Panc1 (cell line): ENCODE measurements around the gene SGCA. TPM values are rescaled to one million over a fixed set of nuclear protein-coding genes. Genes with fewer than 3 reads are reported as not detected.

Source experiments
- ATAC-seq: fragments of 200-7000 bp; cut with Tn5 transposase; 2 replicates; pipeline ENCODE4 v1.9.1; 2020; ENCODE audit warnings: mild to moderate bottlenecking, moderate library complexity
- Bru-seq: library from RNA; stranded (reverse); fragments of 400-500 nt; gene quantifications from one replicate; lab custom pipeline; 2021; lab: Mats Ljungman, UMichigan
- BruChase-seq, 2 experiments: library from RNA; stranded (reverse); fragments of 400-500 nt; gene quantifications; one replicate each; lab custom pipeline; 2021; lab: Mats Ljungman, UMichigan
- BruUV-seq: library from RNA; stranded (reverse); fragments of 400-500 nt; replicated peaks from 2 replicates; lab custom pipeline; 2021; lab: Mats Ljungman, UMichigan
- CTCF ChIA-PET: fragments of 300-600 bp; sonication (Branson Sonifier 250); formaldehyde crosslinking; loops from one replicate; lab custom pipeline; 2022; ENCODE audit warnings: antibody characterized with exemption; lab: Charles Lee
- POLR2A ChIA-PET: fragments of 300-600 bp; sonication (Branson Sonifier 250); formaldehyde crosslinking; loops from one replicate; lab custom pipeline; 2022; ENCODE audit warnings: antibody characterized with exemption; lab: Charles Lee
- DNase-seq: peaks from one replicate; pipeline ENCODE4 v3.0.0-alpha.2; 2010; ENCODE audit warnings: low read depth, low spot score
- H3K27ac ChIP-seq: 2 replicates; pipeline ENCODE4 v1.5.1; 2011; ENCODE audit warnings: mild to moderate bottlenecking, low read length, inconsistent platforms
- H3K27me3 ChIP-seq: fragments of 200-500 bp; sonication (Bioruptor generic); 2 replicates; pipeline ENCODE4 v1.6.0; 2014; ENCODE audit warnings: low read length, inconsistent platforms; ENCODE audit not compliant: control insufficient read depth, insufficient read depth
- H3K36me3 ChIP-seq: fragments of 200-500 bp; sonication (Bioruptor generic); 2 replicates; pipeline ENCODE4 v1.5.1; 2014; ENCODE audit warnings: inconsistent platforms, mild to moderate bottlenecking, low read length, moderate library complexity; ENCODE audit not compliant: control insufficient read depth, insufficient read depth
- H3K4me1 ChIP-seq: 2 replicates; pipeline ENCODE4 v1.5.1; 2011; ENCODE audit warnings: inconsistent platforms, mild to moderate bottlenecking, low read length, moderate library complexity; ENCODE audit not compliant: control insufficient read depth, insufficient read depth
- H3K4me3 ChIP-seq, 2 experiments: 2 replicates each; pipeline ENCODE4 v1.5.1; 2011 to 2012; ENCODE audit warnings: low read depth in 2 of 2, low read length in 2 of 2, mild to moderate bottlenecking in 2 of 2, inconsistent platforms in 1 of 2, moderate library complexity in 1 of 2
- H3K9me3 ChIP-seq: fragments of 200-500 bp; sonication (Bioruptor generic); 2 replicates; pipeline ENCODE4 v1.5.1; 2014; ENCODE audit warnings: low read depth, mild to moderate bottlenecking, inconsistent platforms, low read length, moderate library complexity; ENCODE audit not compliant: control insufficient read depth, insufficient read depth
- POLR2AphosphoS5 ChIP-seq: IDR thresholded peaks from 2 replicates; pipeline ENCODE4 v1.6.1; 2012; ENCODE audit warnings: mild to moderate bottlenecking, low read depth, low read length, moderate library complexity
- SIN3A ChIP-seq: IDR thresholded peaks from 2 replicates; pipeline ENCODE4 v1.6.1; 2012; ENCODE audit warnings: low read depth, mild to moderate bottlenecking, low read length, moderate library complexity, borderline replicate concordance; ENCODE audit not compliant: insufficient read depth
- TCF7L2 ChIP-seq: IDR thresholded peaks from 2 replicates; pipeline ENCODE4 v1.6.1; 2011; ENCODE audit warnings: mild to moderate bottlenecking, low read depth, low read length, inconsistent platforms
- in situ Hi-C: cut with HindIII; loops from 2 replicates; pipeline ENCODE4 v1.10.0; 2016; ENCODE audit warnings: low sequenced_read_pairs, low pct_unique_long_range_greater_than_20kb
- intact Hi-C: fragments of 100-400 bp; cut with micrococcal nuclease; formaldehyde crosslinking; loops from one replicate; pipeline ENCODE4 v1.10.0; 2022; ENCODE audit not compliant: unreplicated experiment
- long read RNA-seq: library from polyadenylated mRNA; unstranded; transcript quantifications from one replicate; pipeline ENCODE4 v2.0.0, GENCODE V29; 2021; ENCODE audit not compliant: unreplicated experiment
- polyA plus RNA-seq: library from polyadenylated mRNA; unstranded; fragments of >200 nt; gene quantifications from one replicate; pipeline ENCODE4 v1.2.1, GENCODE V29; 2012; ENCODE audit warnings: missing spikeins; ENCODE audit not compliant: insufficient read length
- total RNA-seq: library from RNA; stranded (reverse); gene quantifications from one replicate; pipeline ENCODE4 v1.2.1, GENCODE V29; 2021; ENCODE audit not compliant: unreplicated experiment
- TF ChIP-seq, protein P1 (sequence below), 2 experiments: IDR thresholded peaks; 2 replicates each; pipeline ENCODE4 v1.6.1; 2011 to 2012; ENCODE audit warnings: low read depth in 2 of 2, control low read depth in 1 of 2, low read length in 1 of 2, mild to moderate bottlenecking in 1 of 2, moderate library complexity in 1 of 2; ENCODE audit not compliant: insufficient read depth in 1 of 2
- TF ChIP-seq, protein P2 (sequence below): fragments of 450-650 bp; IDR thresholded peaks from 2 replicates; pipeline ENCODE4 v1.5.1; 2017; ENCODE audit warnings: mild to moderate bottlenecking

SGCA gene
- total RNA-seq (not detected), Bru-seq, nascent RNA (not detected), BruChase-seq, experiment 1, labeled RNA remaining after a 2-hour chase (not detected), BruChase-seq, experiment 2, labeled RNA remaining after a 6-hour chase (percentile 8 among the genes with signal in this experiment)
- not detected for polyA plus RNA-seq
- long read RNA-seq, partial matches to known transcripts = 0 of 1 reads
- long read RNA-seq, other reads (novel, unspliced or antisense) = 0 of 1 reads

DNA sequence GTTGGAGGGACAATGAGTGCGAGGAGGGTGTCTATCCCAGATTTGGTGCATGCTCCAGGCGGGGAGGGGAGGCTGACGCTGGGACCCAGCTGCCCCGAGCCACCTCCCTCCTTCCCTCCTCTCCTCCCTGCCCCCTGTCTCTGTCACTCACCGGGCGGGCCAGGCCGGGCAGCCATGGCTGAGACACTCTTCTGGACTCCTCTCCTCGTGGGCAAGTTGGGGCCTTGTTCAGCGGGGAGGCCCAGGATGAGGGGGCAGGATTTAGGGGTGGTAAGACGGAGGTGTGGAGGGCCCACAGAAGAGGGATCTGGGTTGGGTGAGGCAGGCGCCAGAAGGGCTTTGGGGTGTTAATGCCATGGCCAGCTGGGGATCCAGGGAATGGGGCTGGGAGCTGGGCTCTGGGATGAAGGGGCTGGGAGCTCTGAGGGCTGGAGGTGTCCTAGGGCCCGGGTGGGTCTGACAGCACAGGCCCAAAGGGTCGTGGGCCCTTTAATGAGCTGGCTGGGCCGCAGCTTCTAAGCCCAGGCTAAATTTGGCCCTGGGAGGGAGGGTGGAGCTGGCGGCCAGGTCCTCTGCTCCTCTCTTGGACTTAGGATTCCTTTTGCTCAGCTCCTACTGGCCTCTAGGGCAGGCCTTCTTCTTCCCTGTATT is at the start of gene SGCA:
SGCA (plus strand) TSS at position 139 of the 651 bp plus-strand sequence; CDS start at position 175, 36 bp downstream.
- H3K27me3 ChIP-seq = no peaks in the 10 kb centered on the region
- intact Hi-C loops = no loop called here
- no peak within 1 kb of the TSS for H3K4me3 ChIP-seq
- no peaks in the 10 kb centered on the region for H3K9me3 ChIP-seq
- H3K27ac ChIP-seq = no peak within 1 kb of the TSS
- no peak for ATAC-seq
- BruUV-seq = no TSS peak
- ChIA-PET POLR2A (no interaction called here), CTCF (interaction anchor here (0.6 to 1.3 kb wide), 2 partner anchors 9 to 15 kb away, joined by 3 to 4 read pairs; partner anchors contain the start of gene PPP1R9B)
- H3K4me1 ChIP-seq = peaks cover 6% of the 10 kb centered on the region; the same call in 1 of the 2 replicates
- in situ Hi-C loops = no loop called here
- DNase-seq = no peak
- H3K36me3 ChIP-seq = no peaks in the 10 kb centered on the region
- TF ChIP-seq SIN3A = no peak
- TF ChIP-seq, protein P1, sequence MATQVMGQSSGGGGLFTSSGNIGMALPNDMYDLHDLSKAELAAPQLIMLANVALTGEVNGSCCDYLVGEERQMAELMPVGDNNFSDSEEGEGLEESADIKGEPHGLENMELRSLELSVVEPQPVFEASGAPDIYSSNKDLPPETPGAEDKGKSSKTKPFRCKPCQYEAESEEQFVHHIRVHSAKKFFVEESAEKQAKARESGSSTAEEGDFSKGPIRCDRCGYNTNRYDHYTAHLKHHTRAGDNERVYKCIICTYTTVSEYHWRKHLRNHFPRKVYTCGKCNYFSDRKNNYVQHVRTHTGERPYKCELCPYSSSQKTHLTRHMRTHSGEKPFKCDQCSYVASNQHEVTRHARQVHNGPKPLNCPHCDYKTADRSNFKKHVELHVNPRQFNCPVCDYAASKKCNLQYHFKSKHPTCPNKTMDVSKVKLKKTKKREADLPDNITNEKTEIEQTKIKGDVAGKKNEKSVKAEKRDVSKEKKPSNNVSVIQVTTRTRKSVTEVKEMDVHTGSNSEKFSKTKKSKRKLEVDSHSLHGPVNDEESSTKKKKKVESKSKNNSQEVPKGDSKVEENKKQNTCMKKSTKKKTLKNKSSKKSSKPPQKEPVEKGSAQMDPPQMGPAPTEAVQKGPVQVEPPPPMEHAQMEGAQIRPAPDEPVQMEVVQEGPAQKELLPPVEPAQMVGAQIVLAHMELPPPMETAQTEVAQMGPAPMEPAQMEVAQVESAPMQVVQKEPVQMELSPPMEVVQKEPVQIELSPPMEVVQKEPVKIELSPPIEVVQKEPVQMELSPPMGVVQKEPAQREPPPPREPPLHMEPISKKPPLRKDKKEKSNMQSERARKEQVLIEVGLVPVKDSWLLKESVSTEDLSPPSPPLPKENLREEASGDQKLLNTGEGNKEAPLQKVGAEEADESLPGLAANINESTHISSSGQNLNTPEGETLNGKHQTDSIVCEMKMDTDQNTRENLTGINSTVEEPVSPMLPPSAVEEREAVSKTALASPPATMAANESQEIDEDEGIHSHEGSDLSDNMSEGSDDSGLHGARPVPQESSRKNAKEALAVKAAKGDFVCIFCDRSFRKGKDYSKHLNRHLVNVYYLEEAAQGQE (IDR thresholded peaks at IDR 0.05; ENCODE audit: insufficient read depth in 1 of 2, low read depth in 2 of 2, low read length in 1 of 2) = no peak
- TF ChIP-seq TCF7L2 = no peak
- TF ChIP-seq, protein P2, sequence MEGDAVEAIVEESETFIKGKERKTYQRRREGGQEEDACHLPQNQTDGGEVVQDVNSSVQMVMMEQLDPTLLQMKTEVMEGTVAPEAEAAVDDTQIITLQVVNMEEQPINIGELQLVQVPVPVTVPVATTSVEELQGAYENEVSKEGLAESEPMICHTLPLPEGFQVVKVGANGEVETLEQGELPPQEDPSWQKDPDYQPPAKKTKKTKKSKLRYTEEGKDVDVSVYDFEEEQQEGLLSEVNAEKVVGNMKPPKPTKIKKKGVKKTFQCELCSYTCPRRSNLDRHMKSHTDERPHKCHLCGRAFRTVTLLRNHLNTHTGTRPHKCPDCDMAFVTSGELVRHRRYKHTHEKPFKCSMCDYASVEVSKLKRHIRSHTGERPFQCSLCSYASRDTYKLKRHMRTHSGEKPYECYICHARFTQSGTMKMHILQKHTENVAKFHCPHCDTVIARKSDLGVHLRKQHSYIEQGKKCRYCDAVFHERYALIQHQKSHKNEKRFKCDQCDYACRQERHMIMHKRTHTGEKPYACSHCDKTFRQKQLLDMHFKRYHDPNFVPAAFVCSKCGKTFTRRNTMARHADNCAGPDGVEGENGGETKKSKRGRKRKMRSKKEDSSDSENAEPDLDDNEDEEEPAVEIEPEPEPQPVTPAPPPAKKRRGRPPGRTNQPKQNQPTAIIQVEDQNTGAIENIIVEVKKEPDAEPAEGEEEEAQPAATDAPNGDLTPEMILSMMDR = no peak
- TF ChIP-seq POLR2AphosphoS5 = no peak

DNA sequence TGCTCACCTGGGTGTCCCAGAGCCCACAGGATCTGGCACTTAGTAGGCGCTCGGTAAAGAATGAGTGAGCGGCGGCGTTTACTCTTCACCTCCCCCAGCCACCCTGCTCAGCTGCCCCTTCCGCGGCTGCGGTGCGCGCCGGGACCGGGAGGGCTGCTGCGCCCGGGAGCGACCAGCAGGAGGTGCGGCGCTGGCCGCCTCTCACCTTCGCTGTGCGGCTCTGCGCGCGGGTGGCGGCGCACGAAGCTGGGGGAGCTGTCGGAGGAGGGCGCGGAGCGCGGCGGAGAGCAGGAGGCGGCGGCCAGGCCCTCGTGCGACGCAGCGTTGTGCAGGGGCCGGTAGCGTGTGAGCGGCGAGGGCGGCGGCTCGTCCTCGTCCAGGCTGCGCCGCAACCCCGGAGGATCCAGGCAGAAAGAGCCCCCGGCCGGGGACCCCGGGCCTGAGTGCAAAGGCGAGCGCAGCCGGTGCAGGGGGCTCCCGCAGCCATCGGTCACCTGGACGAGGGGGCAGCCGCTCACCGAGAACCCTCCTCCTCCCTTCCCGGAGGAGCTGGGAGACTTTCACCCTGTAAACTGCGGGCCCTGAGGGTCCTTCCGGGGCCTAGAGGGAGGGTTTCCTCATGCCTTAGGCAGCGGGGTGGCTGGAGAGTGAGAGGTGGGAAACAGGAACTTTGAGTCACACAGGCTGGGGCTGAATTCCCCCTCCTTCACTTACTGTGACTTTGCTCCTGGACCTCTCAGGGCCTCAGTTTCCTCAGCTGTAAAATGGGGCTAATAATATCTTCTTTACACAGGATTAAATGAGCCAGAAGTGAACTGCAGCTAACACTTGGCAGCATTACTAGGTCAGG is 48.4 kb upstream of the SGCA start:
- H3K4me3 ChIP-seq = no peak overlapping the region
- H3K4me1 ChIP-seq = peaks cover 6% of the 10 kb centered on the region; the same call in 1 of the 2 replicates
- TF ChIP-seq TCF7L2 = no peak
- TF ChIP-seq, protein P2 = no peak; the same call in 1 of the 2 replicates
- TF ChIP-seq POLR2AphosphoS5 = no peak
- TF ChIP-seq, protein P1 (IDR thresholded peaks at IDR 0.05; ENCODE audit: insufficient read depth in 1 of 2, low read depth in 2 of 2, low read length in 1 of 2) = no peak
- TF ChIP-seq SIN3A = no peak
- ATAC-seq (peak; percentile 62), DNase-seq (no peak)
- no TSS peak for BruUV-seq
- no peaks in the 10 kb centered on the region for H3K36me3 ChIP-seq
- H3K9me3 ChIP-seq = no peaks in the 10 kb centered on the region
- no peaks in the 10 kb centered on the region for H3K27me3 ChIP-seq
- no peak overlapping the region for H3K27ac ChIP-seq
- in situ Hi-C loops = no loop called here
- intact Hi-C loops = no loop called here
- ChIA-PET CTCF (interaction anchor here (1.0 kb wide), 1 partner anchor 45 kb away, joined by 3 read pairs; no protein-coding TSS in a partner anchor), POLR2A (no interaction called here)
